IPS-20b (cell line): ENCODE measurements around the gene CSNK1D.

Experiments
- H3K27ac ChIP-seq: one replicate; pipeline ENCODE4 v1.5.1; 2013; ENCODE audit warnings: low read length
- H3K27me3 ChIP-seq: 2 replicates; pipeline ENCODE4 v1.6.1; 2013; ENCODE audit warnings: mild to moderate bottlenecking, low read length, inconsistent platforms; ENCODE audit not compliant: insufficient read depth
- H3K36me3 ChIP-seq: 2 replicates; pipeline ENCODE4 v1.6.1; 2013; ENCODE audit warnings: low read depth, mild to moderate bottlenecking, inconsistent platforms, low read length, moderate library complexity; ENCODE audit not compliant: insufficient read depth
- H3K4me1 ChIP-seq: 2 replicates; pipeline ENCODE4 v1.6.1; 2013; ENCODE audit warnings: mild to moderate bottlenecking, control low read depth, inconsistent platforms, low read length, moderate library complexity; ENCODE audit not compliant: insufficient read depth
- H3K4me3 ChIP-seq: 2 replicates; pipeline ENCODE4 v1.5.1; 2013; ENCODE audit warnings: mild to moderate bottlenecking, low read length, inconsistent platforms
- H3K9ac ChIP-seq: 2 replicates; pipeline ENCODE4 v1.6.1; 2013; ENCODE audit warnings: low read depth, mild to moderate bottlenecking, inconsistent platforms, low read length, moderate library complexity
- H3K9me3 ChIP-seq: 2 replicates; pipeline ENCODE4 v1.6.1; 2013; ENCODE audit warnings: mild to moderate bottlenecking, low read depth, low read length, inconsistent platforms; ENCODE audit not compliant: insufficient read depth

Gene CSNK1D

GRCh38 chr17:82287013-82287867 is 13.7 kb upstream of the CSNK1D start:
- Histone ChIP-seq H3K27ac (no peak overlapping the region), H3K9ac (no peak overlapping the region), H3K4me1 (no peaks in the 10 kb centered on the region), H3K9me3 (no peaks in the 10 kb centered on the region; the same call in 1 of the 2 replicates), H3K4me3 (no peak overlapping the region), H3K27me3 (no peaks in the 10 kb centered on the region; the same call in 1 of the 2 replicates), H3K36me3 (no peaks in the 10 kb centered on the region)

- no peaks in the 10 kb centered on the region for H3K4me1 ChIP-seq
These were observed 11.6 kb upstream of the CSNK1D start for GRCh38 chr17:82285141-82285540.

GRCh38 chr17:82283208-82283749 is 9.8 kb upstream of the CSNK1D start:
- no peak overlapping the region for H3K4me3 ChIP-seq
- no peaks in the 10 kb centered on the region for H3K36me3 ChIP-seq
- H3K27ac ChIP-seq = no peak overlapping the region
- H3K4me1 ChIP-seq = no peaks in the 10 kb centered on the region
- no peak overlapping the region for H3K9ac ChIP-seq
- no peaks in the 10 kb centered on the region; the same call in 1 of the 2 replicates for H3K27me3 ChIP-seq
- H3K9me3 ChIP-seq = no peaks in the 10 kb centered on the region; the same call in 1 of the 2 replicates

More at GRCh38 chr17:82285141-82285540, 11.6 kb upstream of the CSNK1D start:
- no peaks in the 10 kb centered on the region; the same call in 1 of the 2 replicates for H3K27me3 ChIP-seq
- no peak overlapping the region for H3K4me3 ChIP-seq
- no peak overlapping the region for H3K27ac ChIP-seq
- H3K9ac ChIP-seq = no peak overlapping the region
- no peaks in the 10 kb centered on the region for H3K36me3 ChIP-seq
- H3K9me3 ChIP-seq = no peaks in the 10 kb centered on the region; the same call in 1 of the 2 replicates

- H3K4me1 ChIP-seq = peaks cover 4% of the 10 kb centered on the region; the same call in 1 of the 2 replicates
- no peaks in the 10 kb centered on the region; the same call in 1 of the 2 replicates for H3K9me3 ChIP-seq
- H3K4me3 ChIP-seq = no peak overlapping the region
- no peak overlapping the region for H3K9ac ChIP-seq
- no peak overlapping the region for H3K27ac ChIP-seq
- 0 out of 2 replicates have a peak, but pooled peaks cover 5% of the 10 kb centered on the region for H3K27me3 ChIP-seq
- H3K36me3 ChIP-seq = no peaks in the 10 kb centered on the region
These were observed 9.0 kb upstream of the CSNK1D start for GRCh38 chr17:82282239-82283207.

- 0 out of 2 replicates have a peak, but pooled peaks cover 6% of the 10 kb centered on the region for H3K27me3 ChIP-seq
- peaks cover 10% of the 10 kb centered on the region for H3K4me1 ChIP-seq
- no peak overlapping the region for H3K27ac ChIP-seq
- H3K9ac ChIP-seq = no peak overlapping the region
- H3K9me3 ChIP-seq = no peaks in the 10 kb centered on the region
- H3K36me3 ChIP-seq = no peaks in the 10 kb centered on the region
- no peak overlapping the region for H3K4me3 ChIP-seq
These were observed 8.2 kb upstream of the CSNK1D start for GRCh38 chr17:82281502-82282238.

- Histone ChIP-seq H3K9ac (no peak overlapping the region), H3K27me3 (0 out of 2 replicates have a peak, but pooled peaks cover 6% of the 10 kb centered on the region), H3K27ac (no peak overlapping the region), H3K4me3 (no peak overlapping the region), H3K36me3 (no peaks in the 10 kb centered on the region), H3K4me1 (peaks cover 10% of the 10 kb centered on the region), H3K9me3 (no peaks in the 10 kb centered on the region)
These were observed 7.6 kb upstream of the CSNK1D start for GRCh38 chr17:82281076-82281475.

- Histone ChIP-seq H3K27ac (no peak overlapping the region), H3K4me1 (peaks cover 10% of the 10 kb centered on the region)
These were observed 7.0 kb upstream of the CSNK1D start for GRCh38 chr17:82280537-82280936.

GRCh38 chr17:82278786-82279391 is 5.4 kb upstream of the CSNK1D start:
- peaks cover 11% of the 10 kb centered on the region; the same call in 1 of the 2 replicates for H3K27me3 ChIP-seq
- H3K4me1 ChIP-seq = peaks cover 10% of the 10 kb centered on the region
- H3K27ac ChIP-seq = no peak overlapping the region
- no peaks in the 10 kb centered on the region for H3K9me3 ChIP-seq
- no peak overlapping the region for H3K4me3 ChIP-seq
- H3K9ac ChIP-seq = no peak overlapping the region
- no peaks in the 10 kb centered on the region for H3K36me3 ChIP-seq

More at GRCh38 chr17:82280537-82280936, 7.0 kb upstream of the CSNK1D start:
- H3K27me3 ChIP-seq = 0 out of 2 replicates have a peak, but pooled peaks cover 6% of the 10 kb centered on the region
- no peak overlapping the region for H3K4me3 ChIP-seq
- no peaks in the 10 kb centered on the region for H3K36me3 ChIP-seq
- no peak overlapping the region for H3K9ac ChIP-seq
- no peaks in the 10 kb centered on the region for H3K9me3 ChIP-seq

GRCh38 chr17:82278308-82278707 is 4.8 kb upstream of the CSNK1D start:
- Histone ChIP-seq H3K36me3 (no peaks in the 10 kb centered on the region), H3K4me3 (no peak overlapping the region), H3K9ac (no peak overlapping the region), H3K27me3 (peaks cover 12% of the 10 kb centered on the region; the same call in 1 of the 2 replicates), H3K9me3 (no peaks in the 10 kb centered on the region), H3K4me1 (peaks cover 10% of the 10 kb centered on the region), H3K27ac (no peak overlapping the region)

- H3K27me3 ChIP-seq = peaks cover 12% of the 10 kb centered on the region; the same call in 1 of the 2 replicates
- H3K9ac ChIP-seq = no peak overlapping the region
- H3K36me3 ChIP-seq = no peaks in the 10 kb centered on the region
- no peak overlapping the region for H3K27ac ChIP-seq
- H3K4me1 ChIP-seq = peaks cover 10% of the 10 kb centered on the region
- H3K4me3 ChIP-seq = no peak overlapping the region
- no peaks in the 10 kb centered on the region for H3K9me3 ChIP-seq
These were observed 4.4 kb upstream of the CSNK1D start for GRCh38 chr17:82277851-82278250.
